Left renal pelvis (tissue), 4 donors: ENCODE results near the gene KCNIP3. TPM values are rescaled to one million over a fixed set of nuclear protein-coding genes. Genes with fewer than 3 reads are reported as not detected.
"Not testable (repeated sequence)": the region's sequence is repeated elsewhere in the genome, so short reads cannot be mapped to it uniquely, and the experiment has no call there.

Source experiments
- DNase-seq, 4 donors: peaks; one replicate each; pipeline ENCODE4 v3.0.0-alpha.2; 2013; ENCODE audit warnings: low read depth in 4 of 4, low spot score in 3 of 4
- polyA plus RNA-seq, 4 donors: library from polyadenylated mRNA; unstranded; fragments of 120-200 nt; gene quantifications; one replicate each; pipeline ENCODE4 v1.2.1, GENCODE V29; 2013; ENCODE audit not compliant: insufficient read length in 4 of 4

Gene KCNIP3
- polyA plus RNA-seq, 4 donors = 8.7 to 18.9 (median 11.4) TPM

DNA sequence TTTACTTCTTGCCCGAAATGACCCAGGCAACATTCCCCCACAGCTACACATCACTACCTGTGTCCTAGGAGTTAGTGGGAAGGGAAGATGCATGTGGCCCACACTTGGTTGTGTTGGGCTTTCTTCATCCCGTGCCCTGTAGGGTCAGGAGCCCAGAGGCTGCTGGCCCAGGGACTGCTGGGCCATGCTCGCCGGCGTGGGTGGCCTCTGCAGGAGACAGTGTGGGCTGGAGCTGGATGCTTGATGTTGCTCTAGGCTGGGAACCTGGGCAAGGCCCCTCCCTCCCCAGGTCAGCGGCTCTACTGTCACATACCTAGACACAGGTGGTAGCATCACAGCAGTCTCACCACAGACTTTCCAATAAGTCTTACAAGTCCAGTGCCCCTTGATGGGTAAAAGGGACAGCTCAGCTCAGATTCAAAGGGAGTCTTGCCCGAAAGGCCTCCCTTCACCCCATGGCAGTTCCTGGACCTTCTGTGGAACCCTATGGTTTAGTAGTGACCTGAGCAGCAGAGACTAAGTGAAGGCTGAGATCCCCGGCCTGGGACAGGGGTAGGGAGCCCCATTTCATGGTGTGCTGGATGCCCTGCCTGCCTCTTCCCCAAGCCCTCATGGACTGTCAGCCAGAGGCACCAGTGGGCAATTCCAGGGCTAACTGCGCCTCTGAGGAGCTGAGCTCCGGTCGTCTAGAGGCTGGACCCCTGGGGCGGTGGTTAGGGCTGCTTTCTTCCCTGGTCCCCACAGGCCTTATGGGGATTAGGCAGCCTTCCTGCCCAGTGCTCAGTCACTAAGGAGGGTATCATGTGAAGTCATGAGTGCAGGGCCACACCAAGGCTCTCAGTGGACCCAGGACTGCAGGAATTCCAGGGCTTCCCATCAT is 59.9 kb downstream of the KCNIP3 start:
- no peak for DNase-seq

DNA sequence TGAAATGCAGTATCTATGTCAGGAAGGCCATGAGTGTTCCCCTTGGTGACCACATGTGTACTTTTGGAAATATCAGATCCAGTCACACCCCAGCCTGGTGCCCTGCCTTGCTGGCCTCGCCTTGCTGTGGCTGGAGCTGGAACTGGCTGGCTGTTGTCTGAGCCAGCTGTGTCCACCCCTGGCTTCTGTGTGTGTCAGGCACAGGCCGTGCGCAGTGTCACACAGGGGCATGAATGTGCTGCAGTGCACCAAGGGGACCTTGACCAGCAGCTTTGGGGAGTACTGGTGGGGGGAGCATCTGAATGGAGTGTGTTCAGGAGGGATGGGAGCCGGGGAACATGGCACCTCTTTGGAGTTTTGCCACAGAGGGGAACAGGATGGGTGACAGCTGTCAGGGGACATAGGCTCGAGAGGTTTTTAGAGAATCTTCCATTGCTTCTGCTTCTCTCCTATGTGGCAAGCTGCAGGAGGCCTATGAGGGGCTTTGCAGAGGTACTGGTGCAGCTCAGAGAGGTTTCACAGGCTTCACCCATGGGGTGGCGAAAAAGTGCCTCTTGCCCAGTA is 60.7 kb downstream of the KCNIP3 start:
- no peak for DNase-seq

DNA sequence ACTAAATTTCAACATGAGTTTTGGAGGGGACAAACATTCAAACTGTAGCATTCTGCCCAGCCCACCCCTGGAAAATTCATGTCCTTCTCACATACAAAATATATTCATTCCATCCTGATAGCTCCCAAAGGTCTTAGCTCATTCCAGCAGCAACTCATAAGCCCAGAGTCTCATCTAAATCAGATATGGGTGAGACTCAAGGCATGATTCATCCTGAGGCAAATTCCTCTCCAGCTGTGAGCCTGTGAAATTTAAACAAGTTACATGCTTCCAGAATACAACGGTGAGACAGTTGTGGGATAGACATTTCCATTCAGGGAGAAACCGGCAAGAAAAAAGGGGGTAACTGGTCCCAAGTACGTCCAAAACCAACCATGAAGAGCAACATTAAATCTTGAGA is 61.9 kb downstream of the KCNIP3 start:
- no peak for DNase-seq

DNA sequence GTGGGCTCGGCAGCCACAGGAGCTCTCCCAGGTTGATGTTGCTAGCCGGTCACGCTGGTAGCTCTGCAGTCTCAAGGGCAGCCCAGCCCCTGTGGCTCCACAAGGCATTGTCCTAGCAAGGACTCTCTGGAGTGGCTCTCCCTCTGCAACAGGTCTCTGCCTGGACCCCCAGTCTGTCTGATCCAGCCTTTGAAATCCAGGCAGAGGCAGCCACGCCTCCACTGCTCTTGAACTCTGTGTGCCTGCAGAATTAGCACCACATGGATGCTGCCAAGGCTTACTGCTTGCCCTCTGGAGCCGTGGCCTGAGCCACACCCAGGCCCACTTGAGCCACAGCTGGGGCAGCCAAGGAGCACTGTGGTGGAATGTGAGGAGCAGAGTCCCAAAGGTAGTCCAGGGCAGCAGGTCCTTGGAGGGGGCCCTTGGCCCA is 62.4 kb downstream of the KCNIP3 start:
- DNase-seq = no peak

DNA sequence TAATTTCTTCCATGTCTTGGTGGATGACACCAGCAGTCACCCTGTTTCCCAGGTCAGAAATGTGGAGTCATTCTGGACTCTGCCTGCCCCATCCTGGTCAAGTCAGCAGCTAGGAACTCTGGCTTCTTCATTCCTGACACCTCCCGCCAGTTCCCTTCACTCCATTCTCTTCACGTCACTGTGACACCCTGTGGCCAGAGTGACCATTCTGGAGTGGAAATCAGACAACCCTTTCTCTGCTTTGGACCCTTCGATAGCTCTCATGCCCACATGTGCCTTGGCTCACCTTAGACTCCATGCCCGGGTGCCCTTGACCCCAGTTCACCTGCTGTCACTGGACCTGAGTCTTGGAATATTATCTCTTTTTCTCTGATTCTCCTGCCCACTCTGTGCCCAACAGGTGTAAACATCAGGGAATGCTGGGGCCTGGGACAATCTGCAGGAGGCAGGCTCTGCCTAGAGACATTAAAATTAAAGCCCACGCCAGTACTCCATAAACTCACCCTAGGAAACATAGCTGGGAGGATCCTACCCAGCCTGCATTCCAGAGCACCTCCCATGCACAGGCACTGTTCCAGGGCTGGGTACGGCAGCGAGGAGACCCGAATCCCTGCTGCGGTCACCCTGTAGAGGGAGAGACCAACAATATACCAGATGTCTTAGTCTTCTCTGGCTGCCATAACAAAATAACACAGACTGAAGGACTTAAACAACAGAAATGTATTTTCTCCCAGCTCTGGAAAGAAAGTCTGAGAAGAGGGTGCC is 64.3 kb downstream of the KCNIP3 start:
- DNase-seq = no peak

DNA sequence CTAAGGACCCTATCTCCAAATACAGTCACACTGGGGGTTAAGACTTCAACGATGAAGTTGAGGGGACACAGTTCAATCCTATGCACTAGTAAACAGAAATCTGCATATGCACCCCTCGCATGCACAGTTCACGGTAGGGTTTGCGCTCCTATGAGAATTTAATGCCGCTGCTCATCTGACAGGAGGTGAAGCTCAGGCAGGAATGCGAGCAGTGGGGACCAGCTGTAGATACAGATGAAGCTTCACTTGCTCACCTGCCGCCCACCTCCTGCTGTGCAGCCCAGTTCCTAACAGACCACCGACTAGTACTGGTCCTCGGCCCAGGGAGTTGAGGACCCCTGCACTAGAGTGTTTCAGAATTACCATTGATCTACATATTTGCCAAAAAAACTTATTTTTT is 65.3 kb downstream of the KCNIP3 start:
- DNase-seq = no peak

DNA sequence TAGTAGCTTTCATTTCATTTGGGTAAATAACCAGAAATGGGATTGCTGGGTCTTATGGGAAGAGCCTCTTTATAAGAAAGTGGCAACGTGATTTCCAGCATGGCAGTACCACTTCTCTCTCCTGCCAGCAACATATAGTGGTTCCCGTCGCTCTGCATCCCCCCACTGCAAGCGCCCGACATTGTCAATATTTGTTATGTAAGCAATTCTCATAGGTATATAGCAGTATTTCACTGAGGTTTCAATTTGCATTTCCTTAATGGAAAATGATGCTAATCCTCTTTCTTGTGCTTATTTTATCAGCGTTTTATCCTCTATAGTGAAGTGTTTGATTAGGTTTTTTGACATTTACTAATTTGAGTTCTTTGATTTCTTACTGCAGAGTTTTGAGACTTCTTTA is 69.4 kb downstream of the KCNIP3 start:
- DNase-seq = no peak

DNA sequence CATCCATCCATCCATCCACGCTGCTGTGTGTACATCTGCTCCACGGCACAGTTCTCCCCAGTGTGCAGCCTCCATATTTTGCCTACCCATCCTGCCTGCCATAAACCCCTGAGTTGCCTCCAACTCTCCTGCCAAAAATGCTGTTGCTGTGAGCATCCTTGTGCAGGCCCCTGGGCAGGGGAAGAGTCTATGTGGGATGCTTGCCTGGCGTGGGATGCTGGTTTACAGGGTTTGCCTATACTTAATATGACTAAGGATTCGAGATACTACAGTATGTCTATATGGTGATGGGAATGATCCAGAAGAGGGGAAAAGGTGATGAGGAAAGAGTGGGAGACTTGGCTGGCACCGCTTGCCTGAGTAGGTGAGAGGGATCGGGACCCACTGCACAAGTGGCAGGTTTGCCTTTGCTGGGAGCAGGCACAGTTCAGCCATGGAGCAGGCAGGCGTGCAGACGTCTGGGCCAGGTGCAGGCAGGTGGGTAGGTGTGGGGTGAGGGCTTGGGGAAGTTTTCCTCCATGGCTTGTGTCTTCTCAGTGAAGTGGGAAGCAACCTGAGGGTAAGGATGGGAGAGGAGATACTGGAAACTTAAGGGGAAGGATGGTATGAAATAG is 75.2 kb downstream of the KCNIP3 start:
- no peak for DNase-seq

DNA sequence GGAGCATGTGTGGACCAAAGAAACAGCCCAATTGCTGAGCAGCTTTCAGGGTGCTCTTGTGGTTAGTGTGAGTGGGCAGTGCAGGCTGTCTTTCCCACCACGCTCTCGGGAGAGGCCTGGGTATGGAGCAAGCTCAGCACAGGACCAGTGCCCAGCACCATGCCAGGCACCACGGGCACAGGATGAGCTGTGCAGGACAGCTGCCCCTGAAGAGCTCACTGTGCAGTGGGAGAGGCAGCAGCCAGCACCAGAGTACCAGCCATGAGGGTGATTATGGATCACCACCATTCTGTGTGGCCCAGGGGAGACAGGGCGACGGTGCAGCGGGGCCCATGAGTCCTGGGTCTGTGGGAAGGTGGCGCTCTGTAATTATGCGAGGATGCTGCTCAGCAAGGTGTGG is 75.7 kb downstream of the KCNIP3 start:
- no peak for DNase-seq

DNA sequence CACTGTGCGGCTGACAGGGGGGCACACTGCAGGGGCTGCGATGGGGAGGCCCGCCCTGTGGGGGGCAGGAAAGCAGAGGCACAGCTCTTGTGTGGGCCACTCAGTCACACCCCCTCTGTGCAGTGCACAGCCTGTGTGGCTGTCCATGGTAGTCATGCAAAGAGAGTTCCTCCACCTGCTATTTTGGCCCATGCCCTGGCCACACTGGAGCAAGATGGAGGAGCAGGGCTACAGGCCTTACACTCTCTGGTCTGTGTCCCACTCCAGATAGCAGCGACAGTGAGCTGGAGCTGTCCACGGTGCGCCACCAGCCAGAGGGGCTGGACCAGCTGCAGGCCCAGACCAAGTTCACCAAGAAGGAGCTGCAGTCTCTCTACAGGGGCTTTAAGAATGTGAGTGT is 76.9 kb downstream of the KCNIP3 start:
- no peak for DNase-seq

DNA sequence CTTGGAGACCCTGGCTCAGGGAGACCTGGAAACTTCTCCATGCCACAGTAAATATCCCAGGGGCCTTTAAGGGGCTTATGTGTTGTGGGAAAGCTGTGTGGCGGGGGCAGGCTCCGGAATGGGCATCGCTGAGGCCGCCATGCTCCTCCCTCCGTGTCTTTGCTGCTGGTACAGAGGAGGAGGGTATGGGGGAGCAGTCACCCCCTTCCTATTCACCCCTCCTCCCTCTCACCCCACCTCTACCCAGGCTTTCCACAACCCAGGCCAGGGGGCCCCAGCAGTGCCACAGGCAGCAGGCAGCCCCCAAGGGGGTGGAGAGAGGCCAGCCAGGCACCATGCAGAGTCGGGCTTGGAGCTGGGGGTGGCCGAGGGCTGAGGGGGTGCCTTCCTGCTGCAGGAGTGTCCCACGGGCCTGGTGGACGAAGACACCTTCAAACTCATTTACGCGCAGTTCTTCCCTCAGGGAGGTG is 77.3 kb downstream of the KCNIP3 start:
- DNase-seq = no peak

DNA sequence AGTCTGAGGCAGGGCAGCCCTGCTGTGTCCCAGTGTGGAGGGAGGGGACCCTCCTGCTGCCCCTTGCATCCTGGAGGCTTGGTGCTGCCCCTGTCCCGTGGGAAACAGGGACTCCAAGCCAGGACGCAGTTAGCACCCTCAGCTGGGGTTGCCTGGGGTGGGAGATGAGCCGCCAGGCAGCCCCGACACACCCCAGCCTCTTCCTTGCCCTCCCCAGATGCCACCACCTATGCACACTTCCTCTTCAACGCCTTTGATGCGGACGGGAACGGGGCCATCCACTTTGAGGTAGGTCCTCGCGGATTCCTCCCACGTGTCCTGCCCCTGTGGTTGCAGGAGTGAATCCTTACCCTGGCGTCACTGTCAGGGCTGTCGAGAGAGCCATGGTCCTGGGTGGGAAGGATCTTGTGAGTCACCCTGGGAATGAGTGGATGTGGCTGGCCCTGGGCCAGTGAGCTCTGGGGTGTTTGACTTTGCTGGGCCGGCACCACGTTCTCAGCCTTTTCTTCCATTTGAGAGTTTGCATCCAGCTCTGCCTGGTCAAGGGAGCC is 77.8 kb downstream of the KCNIP3 start:
- DNase-seq = no peak

DNA sequence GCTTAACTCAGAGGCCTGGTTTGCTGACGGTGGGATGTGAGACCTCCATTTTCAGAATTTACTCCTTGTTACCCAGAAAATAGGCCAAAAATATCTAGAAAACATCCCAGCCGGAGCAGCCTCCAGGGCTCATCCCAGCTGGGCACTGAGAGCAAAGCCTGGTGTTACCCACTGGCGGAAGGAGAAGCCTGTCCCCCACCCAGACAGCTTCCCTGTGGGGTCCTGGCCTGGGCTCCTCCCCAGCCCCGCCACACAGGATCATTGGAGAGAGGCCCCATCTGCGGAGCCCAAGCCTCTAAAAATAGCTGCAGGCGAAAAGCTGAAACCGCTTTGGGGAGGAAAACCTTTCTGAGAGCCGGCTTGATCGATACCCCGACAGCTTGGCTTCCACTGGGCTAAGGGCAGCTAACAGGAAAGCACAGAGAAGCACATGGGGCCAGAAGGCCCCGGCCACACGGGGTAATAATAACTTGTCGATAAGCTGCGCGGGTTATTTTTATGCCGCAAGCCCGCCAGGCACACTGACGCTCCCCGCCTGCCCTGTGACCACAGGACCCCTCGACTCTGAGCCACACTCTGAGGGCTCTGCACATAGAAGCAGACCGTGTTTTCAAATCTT is 78.5 kb downstream of the KCNIP3 start:
- no peak for DNase-seq

DNA sequence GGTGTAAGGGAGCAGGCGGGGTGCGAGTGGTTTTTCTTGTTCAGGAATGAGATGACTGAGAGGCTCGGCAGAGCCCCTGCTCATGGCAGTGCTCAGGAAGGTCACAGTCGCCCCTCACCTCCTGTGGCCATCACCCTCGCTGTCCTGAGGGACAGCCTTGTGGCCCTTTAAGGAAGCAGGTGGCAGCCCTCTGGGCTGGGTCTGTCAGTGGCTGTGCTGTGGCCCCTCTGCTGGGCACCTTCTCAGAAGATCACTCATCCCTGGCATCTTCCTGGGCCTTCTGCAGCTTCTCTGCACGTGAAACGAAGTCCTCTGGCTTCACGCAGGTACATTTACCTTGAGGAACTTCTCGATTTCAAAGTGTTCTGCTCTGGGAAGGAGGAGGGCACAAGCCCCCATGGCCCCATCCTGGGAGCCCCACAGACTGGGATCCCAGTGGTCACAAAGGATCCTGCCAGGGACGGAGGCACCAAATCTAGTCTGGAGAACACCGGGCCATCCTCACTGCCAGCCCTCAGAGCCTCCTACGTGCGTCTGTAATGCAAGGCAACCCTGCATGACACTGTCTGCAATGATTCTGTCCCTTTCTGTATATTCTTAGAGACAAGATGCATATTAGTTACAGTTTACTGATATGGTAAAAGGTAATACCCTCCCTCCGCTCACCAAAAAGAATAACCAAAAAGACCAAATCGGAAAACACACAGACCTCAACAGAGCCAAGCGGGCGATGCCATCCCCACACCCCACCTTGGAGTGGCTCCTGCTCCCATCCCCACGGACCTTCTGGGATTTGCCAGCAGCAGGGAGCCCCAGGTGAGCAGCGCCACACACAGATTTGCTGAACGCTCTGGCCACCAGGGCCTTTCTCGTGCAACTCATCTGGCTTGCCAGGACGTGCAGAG is 79.4 kb downstream of the KCNIP3 start:
- DNase-seq = no peak

DNA sequence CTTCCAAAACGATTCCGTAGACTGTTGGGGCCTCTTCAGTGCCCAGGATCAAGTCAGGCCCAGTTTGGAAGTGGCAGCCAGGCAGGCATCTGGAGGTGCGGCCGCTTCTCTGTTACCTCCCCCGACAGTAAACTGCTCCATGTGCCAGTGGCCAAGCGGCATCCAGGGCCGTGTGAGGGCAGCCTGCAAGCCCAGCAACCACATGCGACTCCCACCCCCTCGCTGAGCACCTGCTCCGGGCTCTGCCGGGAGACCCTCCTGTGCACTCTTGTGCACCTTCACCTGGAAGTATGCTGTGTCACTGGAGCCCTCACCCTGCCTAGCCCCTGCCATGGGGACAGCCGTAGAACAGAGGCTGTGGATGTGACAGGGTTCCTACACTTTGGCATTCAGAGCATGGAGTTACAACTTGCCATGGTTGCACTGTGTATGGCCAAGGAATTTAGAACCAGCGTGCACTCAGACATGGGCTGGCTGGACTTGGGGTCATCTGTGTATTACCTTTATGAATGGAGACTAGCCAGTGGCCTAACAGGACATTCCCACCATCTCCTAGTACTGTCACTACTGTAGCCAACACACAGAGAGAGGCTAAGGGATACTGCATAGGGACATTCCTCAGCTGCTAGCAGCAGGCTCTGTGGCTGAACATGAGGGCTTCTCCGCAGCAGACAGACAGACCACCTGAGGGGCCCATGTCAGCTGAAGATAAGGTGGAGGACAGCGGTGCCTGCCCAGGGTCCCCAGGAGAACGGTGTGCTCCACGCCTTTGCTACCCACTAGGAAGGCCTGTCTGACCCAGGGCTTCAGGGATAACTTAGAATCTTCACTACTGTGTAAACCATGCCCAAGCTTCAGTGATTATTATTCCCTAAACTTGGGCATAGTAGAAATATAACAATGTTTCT is 80.3 kb downstream of the KCNIP3 start:
- no peak for DNase-seq

DNA sequence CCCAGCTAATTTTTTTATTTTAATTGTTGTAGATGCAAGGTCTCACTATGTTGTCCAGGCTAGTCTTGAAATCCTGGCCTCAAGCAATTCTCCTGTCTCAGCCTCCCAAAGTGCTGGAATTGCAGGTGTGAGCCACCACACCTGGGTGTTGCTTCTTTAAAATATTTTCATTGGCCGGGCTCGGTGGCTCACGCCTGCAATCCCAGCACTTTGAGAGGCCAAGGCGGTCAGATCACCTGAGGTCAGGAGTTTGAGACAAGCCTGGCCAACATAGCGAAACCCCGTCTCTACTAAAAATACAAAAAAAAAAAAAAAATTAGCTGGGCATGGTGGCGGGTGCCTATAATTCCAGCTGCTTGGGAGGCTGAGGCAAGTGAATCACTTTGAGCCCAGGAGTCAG is 81.1 kb downstream of the KCNIP3 start:
- not testable (repeated sequence) for DNase-seq

DNA sequence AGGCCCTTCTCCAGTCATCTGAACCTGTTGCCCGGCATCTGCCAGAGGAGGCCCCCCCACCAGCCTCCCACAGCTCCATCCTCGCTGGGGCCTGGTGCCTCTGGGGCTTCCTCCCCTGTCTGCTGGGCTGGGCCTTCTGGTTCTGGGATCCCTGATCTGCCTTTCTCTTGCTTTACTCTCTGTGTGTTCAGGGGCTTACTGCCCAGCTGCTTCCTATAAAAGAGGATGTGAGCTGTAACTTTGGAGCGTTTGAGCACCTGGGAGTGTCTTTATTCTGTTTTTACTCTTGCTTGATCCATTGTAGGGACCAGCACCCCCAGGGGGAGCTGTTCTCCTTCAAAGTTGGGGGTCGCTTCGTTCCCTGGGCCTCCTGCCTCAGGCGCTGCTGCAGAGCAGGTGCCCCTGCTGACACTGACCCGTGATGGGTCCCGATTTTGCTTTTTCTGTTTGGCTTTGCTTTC is 82.3 kb downstream of the KCNIP3 start:
- DNase-seq = no peak

DNA sequence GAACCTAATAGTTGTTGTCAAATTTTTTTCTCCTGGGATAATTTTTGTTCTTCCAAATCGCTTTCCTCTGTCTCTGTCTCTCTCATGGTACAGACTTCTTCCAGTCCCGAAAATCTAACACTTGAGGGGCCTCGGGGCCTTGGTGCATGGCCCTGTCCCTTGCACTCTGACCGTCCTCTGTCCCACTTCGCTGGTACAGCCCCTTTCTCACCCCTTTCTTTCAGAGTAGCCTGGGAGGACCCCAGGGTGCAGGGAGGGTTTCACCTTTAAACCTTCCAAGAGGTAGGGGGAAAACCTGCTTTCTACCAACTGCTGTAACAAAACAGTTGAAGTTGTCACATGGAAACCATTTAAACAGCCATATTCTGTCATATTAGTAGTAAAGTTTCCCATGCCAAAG is 83.1 kb downstream of the KCNIP3 start:
- no peak for DNase-seq
